Left ventricle myocardium superior (tissue), 1 donor: ENCODE data around the gene TNRC6C. TPM values are rescaled to one million over a fixed set of nuclear protein-coding genes. Genes with fewer than 3 reads are reported as not detected.
"Not testable (repeated sequence)": the region's sequence is repeated elsewhere in the genome, so short reads cannot be mapped to it uniquely, and the experiment has no call there.

ENCODE experiments used
- ATAC-seq: fragments of 200-7000 bp; cut with Tn5 transposase; one replicate; pipeline ENCODE4 v1.9.1; 2020; ENCODE audit warnings: mild to moderate bottlenecking, moderate library complexity
- DNase-seq: peaks from one replicate; pipeline ENCODE4 v3.0.0-alpha.2; 2020
- intact Hi-C: fragments of 100-400 bp; cut with micrococcal nuclease; formaldehyde crosslinking; loops from one replicate; pipeline ENCODE4 v1.11.0; 2022
- total RNA-seq: library from RNA; stranded (reverse); fragmentation: NEBNext Ultra II Directional; extraction: Animal tissue kit (Norgen Biotek cat#: 25700); gene quantifications from one replicate; pipeline ENCODE4 v1.2.1, GENCODE V29; 2021
- donor health status: DM: no; HTN: yes; CAD: no; lungs with severe emphysema.

Gene TNRC6C
- total RNA-seq, 1 donor from 2014 or later, result 21.2 TPM

DNA sequence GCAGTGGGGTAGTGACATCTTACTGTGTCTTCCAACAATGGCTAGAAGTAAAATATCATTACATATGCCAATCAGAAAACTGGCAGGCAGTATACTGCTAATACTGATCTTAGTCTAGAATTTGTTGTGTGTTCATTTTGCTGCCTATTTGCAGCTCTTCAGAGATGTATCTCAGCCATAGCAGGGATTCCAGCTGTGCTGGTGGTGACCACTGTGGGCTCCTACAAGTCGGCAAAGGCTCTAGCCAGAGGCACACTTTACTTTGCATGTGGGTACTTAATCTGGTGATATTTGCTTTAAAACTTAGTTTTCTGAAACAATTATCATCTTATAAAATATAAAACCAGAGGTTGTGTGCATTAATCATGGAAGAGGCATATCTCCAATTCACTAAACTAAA is 100.1 kb downstream of the TNRC6C start:
- ATAC-seq (peak; percentile 4), DNase-seq (no peak)
- intact Hi-C loops, result no loop called here

DNA sequence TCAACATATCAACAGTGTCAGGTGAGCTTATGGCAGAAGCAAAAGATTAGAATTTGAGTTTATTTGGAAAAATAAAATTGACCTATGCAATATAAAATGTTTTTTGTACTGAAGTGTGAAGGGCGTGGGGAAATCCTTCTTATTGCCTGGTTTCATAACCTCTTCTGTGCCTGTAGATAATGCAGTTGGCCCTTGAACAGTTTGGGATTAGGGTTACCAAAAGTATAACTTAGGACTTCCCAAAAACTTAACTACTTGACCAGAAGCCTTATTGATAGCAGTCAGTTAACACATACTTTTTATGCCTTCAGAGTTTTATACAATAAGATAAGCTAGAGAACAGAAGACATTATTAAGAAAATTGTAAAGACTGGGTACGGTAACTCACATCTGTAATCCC is 104.1 kb downstream of the TNRC6C start:
- no peak for ATAC-seq
- intact Hi-C loops, result no loop called here
- no peak for DNase-seq

GRCh38 chr17:78063489-78063888 is 105.0 kb downstream of the TNRC6C start:
- intact Hi-C loops, result no loop called here
- DNase-seq (no peak), ATAC-seq (no peak)

- intact Hi-C loops, result no loop called here
- no peak for ATAC-seq
- DNase-seq, result no peak
Measured at GRCh38 chr17:78064708-78065107, 106.2 kb downstream of the TNRC6C start.

DNA sequence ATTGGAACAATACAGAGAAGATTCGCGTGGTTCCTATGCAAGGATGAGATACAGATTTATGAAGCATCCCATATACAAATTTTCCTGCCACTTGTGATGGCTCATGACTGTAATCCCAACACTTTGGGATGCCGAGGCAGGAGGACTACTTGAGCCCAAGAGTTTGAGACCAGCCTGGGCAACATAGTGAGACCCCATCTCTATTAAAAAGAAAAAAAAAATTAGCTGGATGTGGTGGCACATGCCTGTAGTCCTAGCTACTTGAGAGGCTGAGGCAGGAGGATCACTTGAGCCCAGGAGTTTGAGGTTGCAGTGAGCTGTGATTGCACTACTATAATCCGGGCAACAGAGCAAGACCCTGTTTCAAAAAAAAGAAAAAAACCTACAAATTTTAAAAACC is 108.5 kb downstream of the TNRC6C start:
- ATAC-seq, intact Hi-C loops, DNase-seq: not testable (repeated sequence)

DNA sequence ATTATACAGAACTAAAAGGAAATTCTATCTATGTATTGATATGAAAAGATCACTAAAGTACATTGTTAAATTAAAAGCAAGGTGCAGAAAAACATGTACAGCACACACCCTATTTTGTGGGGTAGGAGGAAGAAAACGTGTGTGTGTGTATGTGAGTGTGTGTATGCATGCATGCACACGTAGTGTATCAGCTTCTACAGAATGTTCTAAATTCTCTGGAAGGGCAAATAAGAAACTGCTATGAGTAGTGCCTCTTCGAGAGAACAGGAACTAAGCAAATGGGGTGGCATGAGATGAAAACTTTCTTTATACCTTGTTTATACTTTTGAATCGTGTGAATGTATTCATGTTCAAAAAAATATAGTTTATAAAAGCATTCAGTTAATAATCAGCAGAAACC is 111.2 kb downstream of the TNRC6C start:
- intact Hi-C loops, result no loop called here
- DNase-seq (no peak), ATAC-seq (no peak)

DNA sequence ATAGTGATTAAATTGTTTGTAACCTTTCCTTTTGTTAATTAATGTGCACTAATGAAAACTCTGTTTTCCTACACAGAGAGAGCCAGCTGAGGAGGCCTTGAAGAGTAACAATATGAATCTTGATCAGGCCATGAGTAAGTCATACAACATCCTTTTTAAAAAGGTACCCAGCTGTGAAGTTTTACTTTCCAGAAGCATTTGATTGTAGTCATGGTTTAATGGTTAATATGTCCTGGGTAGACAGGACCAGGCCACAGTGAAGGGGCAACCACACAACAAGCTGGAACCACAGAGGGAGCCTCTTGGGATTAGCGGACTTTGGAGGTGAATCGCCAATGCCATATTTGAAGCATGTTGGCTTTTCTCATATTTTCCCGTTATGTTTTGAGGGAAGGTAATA is 114.5 kb downstream of the TNRC6C start:
- no peak for ATAC-seq
- DNase-seq, result no peak
- intact Hi-C loops, result no loop called here

GRCh38 chr17:78075011-78075410 is 116.5 kb downstream of the TNRC6C start:
- ATAC-seq (no peak), DNase-seq (no peak)
- intact Hi-C loops, result no loop called here

DNA sequence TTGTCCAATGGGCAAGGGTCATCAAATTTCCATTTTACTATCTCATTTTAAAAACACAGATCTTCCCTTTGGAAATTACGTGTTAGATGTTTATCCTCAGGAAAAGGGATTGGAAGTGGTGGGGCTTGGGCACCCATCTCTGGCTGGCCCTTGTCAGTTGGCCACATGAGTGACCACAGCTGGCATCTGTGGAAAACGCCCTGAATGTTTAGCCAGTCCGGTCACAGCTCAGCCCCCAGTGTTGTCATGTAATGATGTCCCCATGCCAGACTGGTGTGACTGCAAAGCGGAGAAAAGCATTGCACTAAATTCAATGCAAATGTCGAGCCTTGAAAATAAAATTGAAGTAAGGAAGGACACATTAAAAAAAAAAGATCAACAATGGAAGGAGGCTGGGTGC is 117.0 kb downstream of the TNRC6C start:
- ATAC-seq, result no peak
- no peak for DNase-seq
- intact Hi-C loops, result no loop called here

DNA sequence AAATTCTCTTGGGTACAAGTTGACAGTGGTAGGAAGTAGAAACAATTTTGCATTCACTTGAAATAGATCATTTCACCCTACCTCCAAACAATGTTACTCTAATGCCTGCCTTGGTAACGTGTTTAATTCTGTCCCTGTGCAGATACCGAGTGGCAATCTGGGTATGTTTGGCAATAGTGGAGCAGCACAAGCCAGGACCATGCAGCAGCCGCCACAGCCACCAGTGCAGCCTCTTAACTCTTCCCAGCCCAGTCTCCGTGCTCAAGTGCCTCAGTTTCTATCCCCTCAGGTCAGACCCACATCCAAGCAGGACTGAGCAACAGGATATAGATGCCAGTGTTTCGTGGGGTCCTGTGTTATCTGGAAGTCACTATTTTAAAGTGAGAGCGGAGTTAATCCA is 120.8 kb downstream of the TNRC6C start:
- intact Hi-C loops, result no loop called here

DNA sequence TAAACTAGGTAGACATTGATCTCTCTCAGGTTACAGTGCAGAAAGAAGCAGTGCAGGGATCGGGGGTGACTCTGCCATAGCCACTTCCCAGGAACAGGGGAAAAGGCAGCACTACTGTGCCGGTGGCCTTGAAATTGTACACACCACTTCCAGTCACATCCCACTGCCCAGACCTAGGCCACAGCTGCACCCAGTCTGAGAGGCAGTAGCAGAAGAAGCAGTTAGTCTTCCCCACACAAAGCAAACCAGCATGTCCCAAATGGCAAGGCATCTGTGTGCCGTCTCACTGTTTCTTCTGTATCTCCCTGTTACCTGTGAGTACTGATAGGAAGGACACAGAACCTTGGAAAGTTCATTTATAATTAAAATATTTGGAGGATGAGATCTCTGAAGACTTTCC is 123.0 kb downstream of the TNRC6C start:
- intact Hi-C loops, result no loop called here
- DNase-seq (no peak), ATAC-seq (peak; percentile 17)

More for the DNA sequence above, 120.8 kb downstream of the TNRC6C start:
- DNase-seq, result peak; percentile 45
- ATAC-seq, result peak; percentile 85

DNA sequence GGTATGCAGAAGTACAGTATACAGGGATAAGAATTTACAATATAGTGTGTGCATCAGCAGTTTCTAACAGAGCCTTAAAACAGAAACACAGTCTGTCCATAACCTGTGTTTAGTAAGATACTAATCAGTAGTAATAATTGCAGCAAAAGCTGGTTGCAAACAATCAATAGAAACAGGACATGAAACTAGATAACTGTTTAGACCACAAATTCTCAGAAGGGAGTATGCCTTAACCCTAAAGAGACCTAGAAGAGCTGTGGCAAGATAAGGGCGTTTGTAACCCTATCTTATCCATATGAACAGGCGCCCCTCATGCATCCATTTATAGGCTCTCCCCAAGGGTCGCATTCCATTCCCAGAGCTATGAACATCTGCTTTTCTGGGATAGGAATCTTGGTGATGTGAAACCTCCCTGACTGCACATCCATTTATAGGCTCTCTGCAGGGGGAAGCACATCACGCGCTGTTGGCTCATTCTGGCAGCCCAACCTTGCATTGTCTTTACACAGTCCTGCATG is 123.9 kb downstream of the TNRC6C start:
- DNase-seq, intact Hi-C loops: not testable (repeated sequence)
- ATAC-seq, result peak; percentile 33

DNA sequence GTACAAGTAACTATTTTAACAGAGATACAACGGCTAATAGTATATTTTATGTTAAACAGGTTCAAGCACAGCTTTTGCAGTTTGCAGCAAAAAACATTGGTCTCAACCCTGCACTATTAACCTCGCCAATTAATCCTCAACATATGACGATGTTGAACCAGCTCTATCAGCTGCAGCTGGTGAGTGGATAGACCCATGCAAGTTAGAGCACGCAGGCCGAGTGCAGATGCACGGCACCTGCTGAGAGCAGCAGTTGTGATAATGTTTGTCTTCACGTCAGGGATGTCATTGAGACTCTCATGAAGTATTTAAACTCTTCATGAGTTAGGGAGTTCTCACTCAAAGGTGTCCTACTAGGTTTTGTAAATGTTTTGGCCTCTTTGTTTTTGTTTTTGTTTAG is 124.5 kb downstream of the TNRC6C start:
- intact Hi-C loops, result no loop called here
- DNase-seq, result no peak
- peak; percentile 40 for ATAC-seq

DNA sequence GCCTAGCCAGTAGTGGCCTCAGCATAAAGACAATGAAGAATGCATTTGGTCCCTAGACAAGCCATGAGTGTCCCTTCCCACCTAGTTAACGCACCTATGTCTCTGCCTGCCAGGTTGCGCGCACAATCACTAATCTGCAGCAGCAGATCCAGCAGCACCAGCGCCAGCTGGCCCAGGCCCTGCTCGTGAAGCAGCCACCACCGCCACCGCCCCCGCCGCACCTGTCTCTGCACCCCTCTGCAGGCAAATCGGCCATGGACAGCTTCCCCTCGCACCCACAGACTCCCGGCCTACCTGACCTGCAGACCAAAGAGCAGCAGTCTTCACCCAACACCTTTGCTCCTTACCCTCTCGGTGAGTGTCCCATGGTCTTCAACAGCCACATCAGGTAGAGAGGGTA is 128.2 kb downstream of the TNRC6C start:
- DNase-seq, result no peak
- intact Hi-C loops, result no loop called here
- ATAC-seq, result no peak

DNA sequence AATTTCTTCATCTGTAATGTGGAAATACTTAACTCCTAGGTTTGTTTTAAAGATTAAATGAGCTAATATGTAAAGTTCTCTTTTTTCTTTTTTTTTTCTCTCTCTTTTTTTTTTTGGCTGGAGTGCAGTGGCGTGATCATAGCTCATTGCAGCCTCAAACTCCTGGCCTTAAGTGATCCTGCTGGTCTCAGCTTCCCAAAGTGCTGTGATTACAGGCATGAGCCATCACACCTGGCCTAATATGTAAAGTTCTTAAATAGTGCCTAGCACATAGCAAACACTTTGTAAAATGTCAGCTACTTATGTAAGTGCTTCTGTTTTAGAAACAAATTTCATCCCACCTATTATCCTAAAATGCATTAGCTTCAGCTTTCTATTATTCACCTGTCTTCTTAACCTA is 130.0 kb downstream of the TNRC6C start:
- intact Hi-C loops, result no loop called here
- ATAC-seq (peak; percentile 36), DNase-seq (no peak)

- DNase-seq (no peak), ATAC-seq (peak; percentile 34)
- intact Hi-C loops, result no loop called here
Measured at GRCh38 chr17:78089576-78090281, 131.2 kb downstream of the TNRC6C start.

GRCh38 chr17:78092794-78093324 is 134.4 kb downstream of the TNRC6C start:
- DNase-seq (no peak), ATAC-seq (no peak)
- intact Hi-C loops, result no loop called here

- no peak for DNase-seq
- no peak for ATAC-seq
- intact Hi-C loops, result no loop called here
Measured at GRCh38 chr17:78095035-78095434, 136.5 kb downstream of the TNRC6C start.

- intact Hi-C loops, result no loop called here
- DNase-seq (no peak), ATAC-seq (no peak)
Measured at GRCh38 chr17:78096093-78096492, 137.6 kb downstream of the TNRC6C start.

DNA sequence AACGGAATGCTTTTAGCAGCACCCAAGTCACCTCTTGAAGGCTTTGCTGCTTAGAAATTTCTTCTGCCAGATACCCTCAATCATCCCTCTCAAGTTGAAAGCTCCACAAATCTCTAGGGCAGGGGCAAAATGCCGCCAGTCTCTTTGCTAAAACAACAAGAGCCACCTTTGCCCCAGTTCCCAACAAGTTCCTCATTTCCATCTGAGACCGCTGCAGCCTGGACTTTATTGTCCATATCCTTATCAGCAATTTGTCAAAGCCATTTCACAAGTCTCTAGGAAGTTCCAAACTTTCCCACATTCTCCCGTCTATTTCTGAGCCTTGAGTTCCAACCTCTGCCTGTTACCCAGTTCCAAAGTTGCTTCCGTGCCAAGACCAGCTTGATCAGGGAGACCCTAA is 142.6 kb downstream of the TNRC6C start:
- ATAC-seq (no peak), DNase-seq (no peak)
- intact Hi-C loops, result no loop called here

DNA sequence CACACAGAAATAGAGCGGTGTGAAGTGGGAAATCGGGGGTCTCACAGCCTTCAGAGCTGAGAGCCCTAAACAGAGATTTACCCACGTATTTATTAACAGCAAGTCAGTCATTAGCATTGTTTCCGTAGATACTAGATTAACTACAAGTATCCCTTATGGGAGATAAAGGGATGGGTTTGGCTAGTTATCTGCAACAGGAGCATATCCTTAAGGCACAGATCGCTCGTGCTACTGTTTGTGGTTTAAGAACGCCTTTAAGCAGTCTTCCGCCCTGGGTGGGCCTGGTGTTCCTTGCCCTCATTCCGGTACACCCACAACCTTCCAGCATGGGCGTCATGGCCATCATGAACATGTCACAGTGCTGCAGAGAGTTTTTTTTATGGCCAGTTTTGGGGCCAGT is 143.0 kb downstream of the TNRC6C start:
- intact Hi-C loops, result no loop called here
- no peak for ATAC-seq
- DNase-seq, result no peak
